ENCODE data around the gene SP110. TPM values are rescaled to one million over a fixed set of nuclear protein-coding genes. Genes with fewer than 3 reads are reported as not detected.

SP110 gene
- total RNA-seq, 1 donor from 2014 or later = 61.7 TPM

GRCh38 chr2:230231251-230231650 lies 11.5 kb upstream of the SP110 start:
- peaks cover 38% of the 10 kb centered on the region for H3K4me1 Mint-ChIP-seq (ENCODE audit: low read depth, unreplicated experiment)
- Histone ChIP-seq H3K27ac (ENCODE audit: low read depth, low read length) (no peak overlapping the region), H3K27me3 (ENCODE audit: insufficient read depth, low read length) (no peaks in the 10 kb centered on the region), H3K4me3 (ENCODE audit: insufficient read depth, low read depth, low read length) (no peak overlapping the region), H3K9ac (ENCODE audit: low read length) (no peak overlapping the region), H4K20me1 (ENCODE audit: insufficient read depth, low read length) (no peaks in the 10 kb centered on the region), H3K4me1 (ENCODE audit: insufficient read depth, low read length) (peaks cover 9% of the 10 kb centered on the region), H3K36me3 (ENCODE audit: insufficient read depth, low read length) (no peaks in the 10 kb centered on the region), H3K9me3 (ENCODE audit: insufficient read depth, low read depth, low read length) (no peaks in the 10 kb centered on the region), H3K79me2 (ENCODE audit: insufficient read depth, low read length) (no peaks in the 10 kb centered on the region), H2AFZ (ENCODE audit: low read depth, low read length) (no peak overlapping the region), H3K4me2 (ENCODE audit: low read length) (peak overlapping the region; percentile 15)
- no peak for TF ChIP-seq CTCF (IDR thresholded peaks at IDR 0.05; ENCODE audit: insufficient read depth, low read depth, low read length)
- TF ChIP-seq EZH2 (IDR thresholded peaks at IDR 0.05; ENCODE audit: insufficient read depth, low read length) = no peak
- FAIRE-seq (no peak), DNase-seq (ENCODE audit: low read depth) (no peak)
- H3K4me3 Mint-ChIP-seq (ENCODE audit: unreplicated experiment) = peak overlapping the region; percentile 77
- H3K27ac Mint-ChIP-seq (ENCODE audit: unreplicated experiment) = peak overlapping the region; percentile 95
- no peaks in the 10 kb centered on the region for H3K27me3 Mint-ChIP-seq (ENCODE audit: low read depth, unreplicated experiment)
- peaks cover 7% of the 10 kb centered on the region for H3K9me3 Mint-ChIP-seq (ENCODE audit: unreplicated experiment)
- peaks cover 4% of the 10 kb centered on the region for H3K36me3 Mint-ChIP-seq (ENCODE audit: low read depth, unreplicated experiment)

- Histone ChIP-seq H3K27me3 (ENCODE audit: insufficient read depth, low read length) (no peaks in the 10 kb centered on the region), H3K4me2 (ENCODE audit: low read length) (peak overlapping the region; percentile 67), H3K9me3 (ENCODE audit: insufficient read depth, low read depth, low read length) (no peaks in the 10 kb centered on the region), H4K20me1 (ENCODE audit: insufficient read depth, low read length) (no peaks in the 10 kb centered on the region), H3K4me1 (ENCODE audit: insufficient read depth, low read length) (peaks cover 9% of the 10 kb centered on the region), H2AFZ (ENCODE audit: low read depth, low read length) (peak overlapping the region; percentile 15), H3K79me2 (ENCODE audit: insufficient read depth, low read length) (no peaks in the 10 kb centered on the region), H3K9ac (ENCODE audit: low read length) (peak overlapping the region; percentile 5), H3K27ac (ENCODE audit: low read depth, low read length) (peak overlapping the region; percentile 71), H3K36me3 (ENCODE audit: insufficient read depth, low read length) (no peaks in the 10 kb centered on the region), H3K4me3 (ENCODE audit: insufficient read depth, low read depth, low read length) (no peak overlapping the region)
- Mint-ChIP-seq H3K4me3 (ENCODE audit: unreplicated experiment) (peak overlapping the region; percentile 77), H3K4me1 (ENCODE audit: low read depth, unreplicated experiment) (peaks cover 36% of the 10 kb centered on the region), H3K36me3 (ENCODE audit: low read depth, unreplicated experiment) (peaks cover 2% of the 10 kb centered on the region), H3K9me3 (ENCODE audit: unreplicated experiment) (peaks cover 7% of the 10 kb centered on the region), H3K27me3 (ENCODE audit: low read depth, unreplicated experiment) (no peaks in the 10 kb centered on the region), H3K27ac (ENCODE audit: unreplicated experiment) (peak overlapping the region; percentile 95)
- DNase-seq (ENCODE audit: low read depth) (no peak), FAIRE-seq (no peak)
- TF ChIP-seq EZH2 (IDR thresholded peaks at IDR 0.05; ENCODE audit: insufficient read depth, low read length) (no peak), CTCF (IDR thresholded peaks at IDR 0.05; ENCODE audit: insufficient read depth, low read depth, low read length) (no peak)
Measured at GRCh38 chr2:230230496-230231200, 10.9 kb upstream of the SP110 start.

- Mint-ChIP-seq H3K4me3 (ENCODE audit: unreplicated experiment) (peak overlapping the region; percentile 77), H3K36me3 (ENCODE audit: low read depth, unreplicated experiment) (peaks cover 2% of the 10 kb centered on the region), H3K9me3 (ENCODE audit: unreplicated experiment) (peaks cover 7% of the 10 kb centered on the region), H3K4me1 (ENCODE audit: low read depth, unreplicated experiment) (peaks cover 34% of the 10 kb centered on the region), H3K27me3 (ENCODE audit: low read depth, unreplicated experiment) (no peaks in the 10 kb centered on the region), H3K27ac (ENCODE audit: unreplicated experiment) (peak overlapping the region; percentile 95)
- no peaks in the 10 kb centered on the region for H3K79me2 ChIP-seq (ENCODE audit: insufficient read depth, low read length)
- H2AFZ ChIP-seq (ENCODE audit: low read depth, low read length) = peak overlapping the region; percentile 15
- H3K36me3 ChIP-seq (ENCODE audit: insufficient read depth, low read length) = no peaks in the 10 kb centered on the region
- H3K9ac ChIP-seq (ENCODE audit: low read length) = peak overlapping the region; percentile 62
- TF ChIP-seq CTCF (IDR thresholded peaks at IDR 0.05; ENCODE audit: insufficient read depth, low read depth, low read length) (no peak), EZH2 (IDR thresholded peaks at IDR 0.05; ENCODE audit: insufficient read depth, low read length) (no peak)
- no peak overlapping the region for H3K4me3 ChIP-seq (ENCODE audit: insufficient read depth, low read depth, low read length)
- peaks cover 7% of the 10 kb centered on the region for H3K4me1 ChIP-seq (ENCODE audit: insufficient read depth, low read length)
- peak; percentile 93 for DNase-seq (ENCODE audit: low read depth)
- peak overlapping the region; percentile 67 for H3K4me2 ChIP-seq (ENCODE audit: low read length)
- no peak for FAIRE-seq
- H4K20me1 ChIP-seq (ENCODE audit: insufficient read depth, low read length) = no peaks in the 10 kb centered on the region
- no peaks in the 10 kb centered on the region for H3K9me3 ChIP-seq (ENCODE audit: insufficient read depth, low read depth, low read length)
- peak overlapping the region; percentile 71 for H3K27ac ChIP-seq (ENCODE audit: low read depth, low read length)
- no peaks in the 10 kb centered on the region for H3K27me3 ChIP-seq (ENCODE audit: insufficient read depth, low read length)
Measured at GRCh38 chr2:230230087-230230486, 10.3 kb upstream of the SP110 start.

Measured in astrocyte (in vitro differentiated cells and primary cell).